HG02759 (cell line): ENCODE measurements around the gene IP6K3.

Experiments
- ATAC-seq: cut with Tn5 transposase; IDR thresholded peaks from one replicate; pipeline ENCODE4 v1.9.1; 2021; ENCODE audit warnings: mild to moderate bottlenecking, moderate library complexity; ENCODE audit not compliant: unreplicated experiment

IP6K3 gene

GRCh38 chr6:33693186-33694105 lies 53.3 kb downstream of the IP6K3 start:
- ATAC-seq: no peak

- ATAC-seq: no peak
Measured at GRCh38 chr6:33692760-33693158, 53.9 kb downstream of the IP6K3 start.

GRCh38 chr6:33692078-33692759 lies 54.5 kb downstream of the IP6K3 start:
- no peak for ATAC-seq

GRCh38 chr6:33691456-33692077 lies 55.1 kb downstream of the IP6K3 start:
- no peak for ATAC-seq

GRCh38 chr6:33690766-33691165 lies 55.9 kb downstream of the IP6K3 start:
- ATAC-seq: no peak

- no peak for ATAC-seq
Measured at GRCh38 chr6:33689879-33690278, 56.8 kb downstream of the IP6K3 start.

GRCh38 chr6:33689148-33689494 lies 57.6 kb downstream of the IP6K3 start:
- no peak for ATAC-seq

GRCh38 chr6:33688451-33689147 lies 58.1 kb downstream of the IP6K3 start:
- ATAC-seq: no peak

- ATAC-seq: no peak
Measured at GRCh38 chr6:33688006-33688405, 58.7 kb downstream of the IP6K3 start.

GRCh38 chr6:33686981-33687975 lies 59.4 kb downstream of the IP6K3 start:
- no peak for ATAC-seq

- no peak for ATAC-seq
Measured at GRCh38 chr6:33686225-33686924, 60.3 kb downstream of the IP6K3 start.

- ATAC-seq: no peak
Measured at GRCh38 chr6:33685411-33686224, 61.1 kb downstream of the IP6K3 start.

- ATAC-seq: no peak
Measured at GRCh38 chr6:33684983-33685382, 61.7 kb downstream of the IP6K3 start.

GRCh38 chr6:33684428-33684896 lies 62.2 kb downstream of the IP6K3 start:
- ATAC-seq: no peak

GRCh38 chr6:33683576-33684427 lies 62.9 kb downstream of the IP6K3 start:
- no peak for ATAC-seq

- ATAC-seq: no peak
Measured at GRCh38 chr6:33683051-33683571, 63.6 kb downstream of the IP6K3 start.

- no peak for ATAC-seq
Measured at GRCh38 chr6:33682341-33682740, 64.4 kb downstream of the IP6K3 start.
